ENCODE results near the gene PLD1.

Gene PLD1

GRCh38 chr3:171812811-171813210, 2.5 kb upstream of the PLD1 start:
- CTCF ChIA-PET = interaction anchor here (0.6 to 3.7 kb wide), 3 partner anchors 17 to 40 kb away, joined by 3 to 19 read pairs (median 3); no protein-coding TSS in a partner anchor
- Histone ChIP-seq H3K4me3 (ENCODE audit: low read depth, low read length) (no peak overlapping the region), H3K36me3 (ENCODE audit: control insufficient read depth in 2 of 2, insufficient read depth in 1 of 2, low read length in 2 of 2) (no peaks in the 10 kb centered on the region), H3K4me1 (ENCODE audit: control insufficient read depth, insufficient read depth, low read length) (no peaks in the 10 kb centered on the region), H3K27ac (ENCODE audit: extremely low read depth, low read depth, low read length) (no peak overlapping the region), H3K9me3 (ENCODE audit: control insufficient read depth, insufficient read depth, low read depth, low read length) (no peaks in the 10 kb centered on the region)
- TF ChIP-seq ZIC2 (tag by site-specific recombination; IDR thresholded peaks at IDR 0.05) (no peak), ZNF791 (tag by site-specific recombination; IDR thresholded peaks at IDR 0.05) (no peak), IKZF3 (tag by site-specific recombination; IDR thresholded peaks at IDR 0.05) (no peak), ZNF202 (tag by site-specific recombination; IDR thresholded peaks at IDR 0.05; ENCODE audit: borderline replicate concordance) (no peak), ZNF423 (tag by site-specific recombination; IDR thresholded peaks at IDR 0.05) (no peak)
- TF ChIP-seq, protein P1, sequence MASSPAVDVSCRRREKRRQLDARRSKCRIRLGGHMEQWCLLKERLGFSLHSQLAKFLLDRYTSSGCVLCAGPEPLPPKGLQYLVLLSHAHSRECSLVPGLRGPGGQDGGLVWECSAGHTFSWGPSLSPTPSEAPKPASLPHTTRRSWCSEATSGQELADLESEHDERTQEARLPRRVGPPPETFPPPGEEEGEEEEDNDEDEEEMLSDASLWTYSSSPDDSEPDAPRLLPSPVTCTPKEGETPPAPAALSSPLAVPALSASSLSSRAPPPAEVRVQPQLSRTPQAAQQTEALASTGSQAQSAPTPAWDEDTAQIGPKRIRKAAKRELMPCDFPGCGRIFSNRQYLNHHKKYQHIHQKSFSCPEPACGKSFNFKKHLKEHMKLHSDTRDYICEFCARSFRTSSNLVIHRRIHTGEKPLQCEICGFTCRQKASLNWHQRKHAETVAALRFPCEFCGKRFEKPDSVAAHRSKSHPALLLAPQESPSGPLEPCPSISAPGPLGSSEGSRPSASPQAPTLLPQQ (tag by site-specific recombination; IDR thresholded peaks at IDR 0.05) = no peak
- POLR2A ChIA-PET = no interaction called here

GRCh38 chr3:171811913-171812335, 1.6 kb upstream of the PLD1 start:
- H3K9me3 ChIP-seq (ENCODE audit: control insufficient read depth, insufficient read depth, low read depth, low read length) = no peaks in the 10 kb centered on the region
- no peak overlapping the region for H3K27ac ChIP-seq (ENCODE audit: extremely low read depth, low read depth, low read length)
- no peak overlapping the region for H3K4me3 ChIP-seq (ENCODE audit: low read depth, low read length)
- peaks cover under 1% of the 10 kb centered on the region; the same call in 1 of the 2 replicates for H3K4me1 ChIP-seq (ENCODE audit: control insufficient read depth, insufficient read depth, low read length)
- no peaks in the 10 kb centered on the region for H3K36me3 ChIP-seq (ENCODE audit: control insufficient read depth in 2 of 2, insufficient read depth in 1 of 2, low read length in 2 of 2)
- CTCF ChIA-PET = interaction anchor here (0.6 to 3.7 kb wide), 4 partner anchors 18 to 384 kb away, joined by 3 to 19 read pairs (median 3); no protein-coding TSS in a partner anchor
- POLR2A ChIA-PET = no interaction called here
- TF ChIP-seq REST (tag by site-specific recombination; IDR thresholded peaks at IDR 0.05) = no peak
- TF ChIP-seq, protein P2, sequence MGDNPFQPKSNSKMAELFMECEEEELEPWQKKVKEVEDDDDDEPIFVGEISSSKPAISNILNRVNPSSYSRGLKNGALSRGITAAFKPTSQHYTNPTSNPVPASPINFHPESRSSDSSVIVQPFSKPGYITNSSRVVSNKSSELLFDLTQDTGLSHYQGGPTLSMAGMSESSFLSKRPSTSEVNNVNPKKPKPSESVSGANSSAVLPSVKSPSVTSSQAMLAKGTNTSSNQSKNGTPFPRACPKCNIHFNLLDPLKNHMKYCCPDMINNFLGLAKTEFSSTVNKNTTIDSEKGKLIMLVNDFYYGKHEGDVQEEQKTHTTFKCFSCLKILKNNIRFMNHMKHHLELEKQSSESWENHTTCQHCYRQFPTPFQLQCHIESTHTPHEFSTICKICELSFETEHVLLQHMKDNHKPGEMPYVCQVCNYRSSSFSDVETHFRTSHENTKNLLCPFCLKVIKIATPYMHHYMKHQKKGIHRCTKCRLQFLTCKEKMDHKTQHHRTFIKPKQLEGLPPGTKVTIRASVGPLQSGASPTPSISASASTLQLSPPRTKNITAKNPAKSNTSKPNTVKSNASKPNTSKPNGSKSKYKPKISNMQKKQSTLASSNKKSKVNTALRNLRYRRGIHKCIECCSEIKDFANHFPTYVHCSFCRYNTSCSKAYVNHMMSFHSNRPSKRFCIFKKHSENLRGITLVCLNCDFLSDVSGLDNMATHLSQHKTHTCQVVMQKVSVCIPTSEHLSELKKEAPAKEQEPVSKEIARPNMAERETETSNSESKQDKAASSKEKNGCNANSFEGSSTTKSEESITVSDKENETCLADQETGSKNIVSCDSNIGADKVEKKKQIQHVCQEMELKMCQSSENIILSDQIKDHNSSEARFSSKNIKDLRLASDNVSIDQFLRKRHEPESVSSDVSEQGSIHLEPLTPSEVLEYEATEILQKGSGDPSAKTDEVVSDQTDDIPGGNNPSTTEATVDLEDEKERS (tag by site-specific recombination; IDR thresholded peaks at IDR 0.05) = 0 out of 2 replicates have a peak, but pooled peaks have one; percentile 74
- TF ChIP-seq, protein P3, sequence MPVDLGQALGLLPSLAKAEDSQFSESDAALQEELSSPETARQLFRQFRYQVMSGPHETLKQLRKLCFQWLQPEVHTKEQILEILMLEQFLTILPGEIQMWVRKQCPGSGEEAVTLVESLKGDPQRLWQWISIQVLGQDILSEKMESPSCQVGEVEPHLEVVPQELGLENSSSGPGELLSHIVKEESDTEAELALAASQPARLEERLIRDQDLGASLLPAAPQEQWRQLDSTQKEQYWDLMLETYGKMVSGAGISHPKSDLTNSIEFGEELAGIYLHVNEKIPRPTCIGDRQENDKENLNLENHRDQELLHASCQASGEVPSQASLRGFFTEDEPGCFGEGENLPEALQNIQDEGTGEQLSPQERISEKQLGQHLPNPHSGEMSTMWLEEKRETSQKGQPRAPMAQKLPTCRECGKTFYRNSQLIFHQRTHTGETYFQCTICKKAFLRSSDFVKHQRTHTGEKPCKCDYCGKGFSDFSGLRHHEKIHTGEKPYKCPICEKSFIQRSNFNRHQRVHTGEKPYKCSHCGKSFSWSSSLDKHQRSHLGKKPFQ (tag by site-specific recombination; IDR thresholded peaks at IDR 0.05) = peak; percentile 32; the same call in 1 of the 2 replicates
- no peak for TF ChIP-seq ZNF548 (tag by site-specific recombination; IDR thresholded peaks at IDR 0.05)
- TF ChIP-seq, protein P4, sequence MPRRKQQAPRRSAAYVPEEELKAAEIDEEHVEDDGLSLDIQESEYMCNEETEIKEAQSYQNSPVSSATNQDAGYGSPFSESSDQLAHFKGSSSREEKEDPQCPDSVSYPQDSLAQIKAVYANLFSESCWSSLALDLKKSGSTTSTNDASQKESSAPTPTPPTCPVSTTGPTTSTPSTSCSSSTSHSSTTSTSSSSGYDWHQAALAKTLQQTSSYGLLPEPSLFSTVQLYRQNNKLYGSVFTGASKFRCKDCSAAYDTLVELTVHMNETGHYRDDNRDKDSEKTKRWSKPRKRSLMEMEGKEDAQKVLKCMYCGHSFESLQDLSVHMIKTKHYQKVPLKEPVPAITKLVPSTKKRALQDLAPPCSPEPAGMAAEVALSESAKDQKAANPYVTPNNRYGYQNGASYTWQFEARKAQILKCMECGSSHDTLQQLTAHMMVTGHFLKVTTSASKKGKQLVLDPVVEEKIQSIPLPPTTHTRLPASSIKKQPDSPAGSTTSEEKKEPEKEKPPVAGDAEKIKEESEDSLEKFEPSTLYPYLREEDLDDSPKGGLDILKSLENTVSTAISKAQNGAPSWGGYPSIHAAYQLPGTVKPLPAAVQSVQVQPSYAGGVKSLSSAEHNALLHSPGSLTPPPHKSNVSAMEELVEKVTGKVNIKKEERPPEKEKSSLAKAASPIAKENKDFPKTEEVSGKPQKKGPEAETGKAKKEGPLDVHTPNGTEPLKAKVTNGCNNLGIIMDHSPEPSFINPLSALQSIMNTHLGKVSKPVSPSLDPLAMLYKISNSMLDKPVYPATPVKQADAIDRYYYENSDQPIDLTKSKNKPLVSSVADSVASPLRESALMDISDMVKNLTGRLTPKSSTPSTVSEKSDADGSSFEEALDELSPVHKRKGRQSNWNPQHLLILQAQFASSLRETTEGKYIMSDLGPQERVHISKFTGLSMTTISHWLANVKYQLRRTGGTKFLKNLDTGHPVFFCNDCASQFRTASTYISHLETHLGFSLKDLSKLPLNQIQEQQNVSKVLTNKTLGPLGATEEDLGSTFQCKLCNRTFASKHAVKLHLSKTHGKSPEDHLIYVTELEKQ (tag by site-specific recombination; IDR thresholded peaks at IDR 0.05; ENCODE audit: borderline replicate concordance) = no peak
- TF ChIP-seq ZNF112 (tag by site-specific recombination; IDR thresholded peaks at IDR 0.05) = no peak
- TF ChIP-seq ZNF514 (tag by site-specific recombination; IDR thresholded peaks at IDR 0.05) = no peak
- no peak for TF ChIP-seq ZNF19 (tag by site-specific recombination; IDR thresholded peaks at IDR 0.05; ENCODE audit: low read depth)
- TF ChIP-seq ZNF138 (tag by site-specific recombination; IDR thresholded peaks at IDR 0.05; ENCODE audit: borderline replicate concordance) = no peak
- no peak for TF ChIP-seq YY1 (tag by site-specific recombination; IDR thresholded peaks at IDR 0.05)
- TF ChIP-seq, protein P5, sequence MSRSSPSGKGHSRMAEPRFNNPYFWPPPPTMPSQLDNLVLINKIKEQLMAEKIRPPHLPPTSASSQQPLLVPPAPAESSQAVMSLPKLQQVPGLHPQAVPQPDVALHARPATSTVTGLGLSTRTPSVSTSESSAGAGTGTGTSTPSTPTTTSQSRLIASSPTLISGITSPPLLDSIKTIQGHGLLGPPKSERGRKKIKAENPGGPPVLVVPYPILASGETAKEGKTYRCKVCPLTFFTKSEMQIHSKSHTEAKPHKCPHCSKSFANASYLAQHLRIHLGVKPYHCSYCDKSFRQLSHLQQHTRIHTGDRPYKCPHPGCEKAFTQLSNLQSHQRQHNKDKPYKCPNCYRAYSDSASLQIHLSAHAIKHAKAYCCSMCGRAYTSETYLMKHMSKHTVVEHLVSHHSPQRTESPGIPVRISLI (tag by site-specific recombination; IDR thresholded peaks at IDR 0.05) = peak; percentile 40; the same call in 1 of the 2 replicates
- no peak for TF ChIP-seq ZNF155 (tag by site-specific recombination; IDR thresholded peaks at IDR 0.05)
- TF ChIP-seq GLI4 (tag by site-specific recombination; IDR thresholded peaks at IDR 0.05) = peak; percentile 49; the same call in 1 of the 2 replicates
- TF ChIP-seq SP3 (tag by site-specific recombination; IDR thresholded peaks at IDR 0.05) = no peak
- TF ChIP-seq ZBTB21 (tag by site-specific recombination; IDR thresholded peaks at IDR 0.05) = no peak

All from HEK293 (cell line).